Stimulated activated CD8-positive, alpha-beta memory T cell treated with anti-CD3 and anti-CD28 coated beads, Interleukin-4, amount 100 ng/mL, for 48 hours (primary cell): ENCODE measurements around the gene GFPT1.

Experiments used
- DNase-seq: peaks from one replicate; pipeline ENCODE4 v3.0.0-alpha.2; 2020

GFPT1 gene

DNA sequence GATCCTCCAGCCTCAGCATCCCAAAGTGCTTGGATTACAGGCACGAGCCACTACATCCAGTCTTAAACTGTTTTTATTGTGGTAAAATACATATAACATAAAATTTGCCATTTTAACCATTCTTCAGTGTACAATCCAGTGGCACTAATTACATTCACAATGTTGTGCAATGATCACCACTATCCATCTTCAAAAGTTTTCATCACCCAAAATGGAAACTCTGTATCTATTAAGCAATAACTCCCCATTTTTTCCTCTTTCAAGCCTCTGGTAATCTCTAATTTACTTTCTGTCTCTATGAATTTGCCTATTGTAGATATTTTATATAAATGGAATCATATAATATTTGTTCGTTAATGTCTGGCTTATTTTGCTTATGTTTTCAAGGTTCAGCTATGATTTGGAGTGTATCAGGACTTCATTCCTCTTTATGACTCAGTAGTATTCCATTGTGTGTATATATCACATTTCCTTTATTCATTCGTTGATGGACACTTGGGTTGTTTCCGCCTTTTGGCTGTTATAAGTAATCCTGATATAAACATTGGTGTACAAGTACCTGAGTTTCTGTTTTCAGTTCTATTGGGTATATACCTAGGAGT, 71.8 kb downstream of the GFPT1 start:
- DNase-seq, result no peak

DNA sequence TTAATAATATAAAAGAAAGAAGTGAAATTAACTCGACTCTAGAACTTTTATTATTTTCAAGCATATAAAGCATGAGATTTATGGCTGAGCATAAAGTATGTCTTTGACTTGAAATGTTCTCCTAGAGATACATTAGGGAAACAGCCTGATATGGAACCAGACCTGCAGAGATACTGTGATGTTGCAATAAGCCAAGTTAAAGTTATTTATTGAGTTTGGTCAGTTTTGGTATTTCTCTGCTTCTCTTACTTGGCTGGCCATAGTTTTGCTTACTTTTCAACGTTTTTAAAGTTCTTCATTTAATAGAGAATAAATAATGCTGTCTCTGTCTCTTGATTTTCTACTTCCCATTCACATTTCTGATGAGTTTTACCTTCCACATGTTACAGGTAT, 76.0 kb downstream of the GFPT1 start:
- no peak for DNase-seq

DNA sequence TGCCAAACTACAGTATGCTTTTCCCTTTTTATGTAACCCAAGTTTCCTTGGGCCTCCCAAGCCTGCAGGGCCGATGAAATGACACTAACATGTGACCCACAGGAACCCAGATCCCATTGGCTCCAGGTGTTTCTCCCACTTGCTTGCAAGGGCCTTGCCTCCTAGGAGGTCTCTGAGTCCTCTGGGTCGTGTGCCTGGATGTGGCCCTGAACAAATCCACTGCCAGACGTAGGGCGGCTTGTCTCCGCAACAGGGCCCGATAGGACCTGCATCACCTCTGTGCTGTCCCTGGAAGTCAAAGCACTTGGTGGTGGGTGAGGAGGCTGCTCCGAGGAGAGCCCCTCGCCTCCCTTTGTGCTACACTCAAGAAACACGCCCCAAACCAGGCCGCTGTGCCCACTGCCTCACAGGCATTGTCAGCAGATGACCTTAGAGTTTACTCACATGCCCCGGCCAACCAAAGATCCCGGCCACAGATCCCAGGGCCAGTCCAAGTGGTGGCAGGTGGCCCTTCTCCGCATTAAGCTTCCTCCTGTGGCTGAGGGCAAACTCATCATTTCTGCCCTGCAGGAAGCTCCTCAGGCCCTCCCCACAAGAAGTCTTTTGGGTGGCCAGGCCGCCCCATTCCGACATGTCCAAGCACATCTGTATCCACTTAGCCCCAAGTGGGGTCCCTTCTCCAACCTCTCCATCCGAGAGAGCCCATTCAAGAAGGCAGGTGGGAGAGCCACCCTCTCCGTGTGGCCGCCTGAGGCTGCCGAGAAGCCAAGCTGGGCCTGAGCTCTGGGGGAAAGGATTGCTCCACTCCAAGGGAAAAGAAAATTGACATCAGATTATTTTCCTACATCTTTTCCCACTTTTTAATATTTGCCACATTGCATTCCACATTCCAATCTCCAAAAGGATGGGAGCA, 76.7 kb downstream of the GFPT1 start:
- no peak for DNase-seq

DNA sequence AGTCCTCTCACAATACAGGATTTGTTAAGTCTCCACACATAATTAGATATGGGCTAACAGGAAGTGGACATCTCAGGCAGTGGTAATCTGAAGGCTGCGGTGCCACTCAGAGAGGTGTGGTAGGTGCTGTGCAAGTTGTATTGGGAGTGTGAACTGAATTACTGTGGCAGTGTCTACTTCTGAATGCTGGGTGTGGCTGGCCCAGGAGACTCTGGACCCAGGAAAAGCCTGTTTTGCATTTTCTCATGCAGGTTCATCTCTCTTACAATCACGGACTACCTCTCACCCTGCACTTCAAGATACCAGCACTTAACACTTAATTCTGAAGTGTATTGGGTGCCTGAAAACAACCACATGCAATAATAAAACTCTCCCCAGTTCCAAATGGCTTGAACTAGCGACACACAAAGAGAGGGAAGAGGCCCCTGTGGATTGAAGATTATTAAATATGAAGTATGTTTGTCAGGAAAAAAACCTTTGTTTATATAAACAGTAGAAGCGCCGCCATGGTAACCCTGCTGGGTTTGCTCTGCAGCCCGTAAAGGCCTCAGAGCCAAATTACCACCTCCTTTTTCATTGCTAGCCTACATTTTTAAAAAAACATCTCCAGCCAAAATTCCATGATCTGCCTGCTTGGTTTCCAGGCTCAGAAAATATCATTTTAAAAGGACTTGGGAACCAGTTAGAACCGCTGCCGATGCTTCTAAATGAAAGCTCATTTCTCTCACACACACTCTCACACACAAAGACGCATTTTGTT, 77.5 kb downstream of the GFPT1 start:
- DNase-seq, result no peak

DNA sequence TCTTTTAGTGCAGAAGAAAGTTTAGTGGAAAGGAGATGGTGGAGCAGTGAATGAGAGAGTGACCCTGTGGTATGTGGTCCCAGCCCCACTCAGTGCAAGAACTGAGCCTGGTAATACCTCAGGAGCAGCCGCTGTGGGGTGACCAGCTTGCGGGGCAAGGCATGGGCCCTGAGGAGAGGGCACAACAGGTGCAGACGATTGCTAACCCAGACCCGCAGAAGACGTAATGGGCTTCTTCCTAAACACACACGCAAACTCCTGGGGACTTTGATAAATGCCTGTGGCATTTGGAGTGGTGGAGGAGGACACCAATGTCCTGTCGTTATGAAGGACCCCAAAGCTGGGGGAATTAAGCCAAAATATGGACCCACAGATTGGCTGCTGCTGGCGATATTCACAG, 78.7 kb downstream of the GFPT1 start:
- DNase-seq, result no peak

DNA sequence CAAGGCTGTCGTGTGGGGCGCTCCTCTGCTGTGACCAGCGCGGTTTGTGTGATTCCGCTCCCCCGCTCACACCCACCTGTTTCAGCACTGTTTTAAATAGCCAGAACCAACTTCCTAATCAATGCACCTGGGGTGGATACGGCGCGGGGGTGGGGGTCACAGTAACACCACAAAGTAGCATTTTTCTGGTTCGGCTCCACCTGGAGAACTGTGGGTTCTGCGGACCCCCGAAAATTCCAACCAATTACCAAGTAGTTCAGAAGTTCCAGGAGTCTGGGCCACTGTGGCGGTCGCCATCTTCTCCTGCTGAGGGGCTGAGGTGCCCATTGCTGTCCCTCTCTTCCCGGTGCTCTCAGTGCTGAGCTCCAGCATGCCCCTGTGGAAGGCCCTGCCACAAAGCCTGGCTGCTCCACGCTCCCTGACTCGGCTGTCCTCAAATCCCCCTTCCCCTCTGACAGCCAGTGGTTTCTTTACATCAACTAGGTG, 79.4 kb downstream of the GFPT1 start:
- DNase-seq, result no peak

DNA sequence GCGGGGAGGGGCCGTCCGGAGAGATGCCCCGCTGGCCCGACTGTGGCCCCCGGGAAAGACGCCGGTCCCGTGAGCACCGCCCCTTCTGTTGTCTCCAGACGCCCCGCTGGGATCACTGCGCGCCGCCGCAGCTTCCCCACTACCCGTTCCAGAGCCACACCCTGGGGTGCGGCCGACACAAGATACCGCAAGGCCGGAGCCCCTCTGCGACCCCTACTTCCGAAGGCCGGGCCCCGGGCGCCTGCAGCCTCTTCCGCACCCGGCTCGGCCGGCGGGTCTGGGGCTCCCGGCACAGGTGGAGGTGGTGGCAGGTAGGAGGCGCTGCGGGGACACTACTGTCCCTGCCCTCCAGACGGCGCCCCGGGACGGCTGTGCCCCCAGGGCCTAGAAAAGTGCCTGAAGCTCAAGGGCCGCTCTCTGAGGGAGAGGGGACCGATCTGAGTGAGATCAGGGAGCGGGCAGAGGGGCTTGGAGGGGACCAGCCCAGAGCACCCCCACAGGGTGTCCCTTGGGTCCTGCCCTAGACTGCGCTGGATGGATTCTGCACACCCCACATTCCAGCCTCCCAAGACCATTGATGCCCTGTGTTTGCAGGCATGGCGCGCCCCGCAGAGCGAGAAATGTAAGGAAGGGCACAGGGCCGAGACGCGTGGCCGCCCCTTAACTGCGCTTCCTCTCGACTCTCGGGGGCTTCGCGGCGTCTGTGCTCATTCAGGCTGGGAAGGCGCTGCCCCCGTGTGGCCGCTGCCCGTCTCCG, 80.0 kb downstream of the GFPT1 start:
- peak; percentile 82 for DNase-seq

DNA sequence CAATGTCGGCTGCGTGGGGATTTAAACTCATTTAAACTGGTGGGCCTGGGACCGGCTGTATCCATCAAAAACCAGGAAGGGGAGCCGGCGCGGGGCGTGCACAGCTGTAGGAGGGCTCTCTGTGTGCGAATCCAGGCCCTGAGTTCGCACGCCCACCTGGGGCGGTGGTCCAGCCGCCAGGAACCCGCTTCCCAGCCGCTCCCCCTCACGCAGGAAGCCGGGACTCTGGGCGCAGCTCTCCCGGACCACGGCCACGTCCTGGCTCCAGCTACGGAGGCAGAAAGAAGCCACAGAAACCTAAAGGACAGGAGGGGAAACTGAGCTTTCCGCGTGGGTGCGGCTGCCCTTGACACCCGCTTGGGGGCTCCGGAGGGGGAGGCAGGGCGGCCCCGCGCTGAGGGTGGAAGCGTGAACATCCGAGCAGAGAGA, 80.6 kb downstream of the GFPT1 start:
- no peak for DNase-seq

DNA sequence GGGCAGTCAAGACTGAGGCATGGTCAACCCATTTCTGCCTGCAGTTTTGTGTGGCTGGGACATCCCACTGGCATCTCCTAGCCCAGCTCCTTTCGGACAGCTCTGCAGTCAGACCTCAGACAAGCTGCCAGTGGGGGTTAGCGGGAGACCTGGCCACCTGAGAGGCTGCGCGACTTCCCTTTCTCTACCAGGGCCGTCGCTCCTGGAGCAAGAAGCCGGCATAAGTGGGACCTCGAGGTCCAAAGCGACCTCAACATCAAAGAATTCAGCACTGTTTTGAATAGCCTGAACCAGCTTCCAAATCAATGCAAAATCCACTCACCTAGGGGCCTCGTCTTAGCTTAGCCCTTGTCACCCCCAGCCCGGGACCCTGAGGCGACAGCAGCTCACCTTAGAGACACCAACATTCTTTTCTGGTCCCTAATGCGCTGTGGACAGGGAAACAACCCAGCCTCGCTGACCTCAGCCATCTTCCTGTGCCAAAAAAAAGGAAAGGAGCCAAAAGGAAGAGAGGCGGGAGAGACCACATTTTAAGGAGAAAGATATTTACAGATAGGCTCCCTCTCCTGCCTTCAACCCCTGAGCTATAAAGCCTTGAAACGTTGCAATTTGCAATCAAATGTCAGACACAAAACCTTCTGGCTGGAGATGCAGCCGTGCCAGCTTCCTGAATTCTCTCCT, 81.2 kb downstream of the GFPT1 start:
- no peak for DNase-seq

DNA sequence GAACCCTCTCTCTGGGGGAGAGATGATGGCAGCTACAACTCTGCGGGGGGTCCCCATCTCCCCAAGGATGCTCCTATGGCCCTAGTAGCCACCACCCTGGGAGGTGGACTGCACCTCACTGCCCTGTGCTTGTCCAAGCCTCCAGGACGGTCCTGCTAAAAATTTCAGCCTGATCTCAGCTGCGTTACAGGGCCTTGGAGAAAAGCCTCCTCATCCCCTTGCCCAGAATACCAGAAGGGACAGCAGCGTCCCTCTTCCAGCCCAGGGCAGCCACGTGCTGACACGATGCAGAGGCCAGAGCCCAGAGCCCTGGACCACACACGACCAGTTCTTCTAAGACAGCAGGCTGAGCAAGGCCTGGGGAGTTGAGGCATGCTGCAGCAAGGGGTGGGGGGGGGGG, 81.9 kb downstream of the GFPT1 start:
- DNase-seq, result no peak

DNA sequence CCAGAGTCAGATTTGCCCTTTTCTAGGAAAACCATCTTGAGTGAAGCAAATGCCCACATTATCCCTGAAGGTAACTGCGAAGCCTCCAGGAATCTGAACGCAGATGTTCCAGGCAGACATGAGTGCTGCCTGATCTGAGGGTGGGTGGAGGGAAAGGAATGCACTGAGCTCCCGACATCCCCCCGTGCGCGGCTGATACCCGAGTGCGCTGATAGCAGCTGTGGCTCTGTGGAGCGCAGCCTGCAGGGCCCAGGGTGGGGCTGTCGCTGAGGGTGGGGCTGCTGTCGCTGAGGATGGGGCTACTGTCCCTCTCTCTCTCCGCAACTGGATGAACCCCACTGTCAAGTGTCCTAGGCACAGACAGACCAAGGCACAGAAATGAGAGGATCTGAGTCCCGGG, 82.4 kb downstream of the GFPT1 start:
- DNase-seq, result no peak

DNA sequence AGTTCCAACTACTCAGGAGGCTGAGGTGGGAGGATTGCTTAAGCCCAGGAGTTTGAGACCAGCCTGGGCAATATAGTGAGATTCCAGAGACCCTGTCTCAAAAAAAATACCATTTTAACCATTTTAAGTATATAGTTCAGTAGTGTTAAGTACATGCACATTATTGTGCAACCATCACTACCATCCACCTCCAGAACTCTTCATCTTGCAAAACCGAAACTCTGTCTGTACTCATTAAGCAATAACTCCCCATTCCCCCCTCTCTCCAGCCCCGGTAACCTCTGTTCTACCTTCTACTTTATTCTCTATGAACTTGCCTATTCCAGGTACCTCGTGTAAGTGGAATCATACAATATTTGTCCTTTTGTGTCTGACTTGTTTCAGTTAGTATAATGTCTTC, 86.4 kb downstream of the GFPT1 start:
- no peak for DNase-seq

DNA sequence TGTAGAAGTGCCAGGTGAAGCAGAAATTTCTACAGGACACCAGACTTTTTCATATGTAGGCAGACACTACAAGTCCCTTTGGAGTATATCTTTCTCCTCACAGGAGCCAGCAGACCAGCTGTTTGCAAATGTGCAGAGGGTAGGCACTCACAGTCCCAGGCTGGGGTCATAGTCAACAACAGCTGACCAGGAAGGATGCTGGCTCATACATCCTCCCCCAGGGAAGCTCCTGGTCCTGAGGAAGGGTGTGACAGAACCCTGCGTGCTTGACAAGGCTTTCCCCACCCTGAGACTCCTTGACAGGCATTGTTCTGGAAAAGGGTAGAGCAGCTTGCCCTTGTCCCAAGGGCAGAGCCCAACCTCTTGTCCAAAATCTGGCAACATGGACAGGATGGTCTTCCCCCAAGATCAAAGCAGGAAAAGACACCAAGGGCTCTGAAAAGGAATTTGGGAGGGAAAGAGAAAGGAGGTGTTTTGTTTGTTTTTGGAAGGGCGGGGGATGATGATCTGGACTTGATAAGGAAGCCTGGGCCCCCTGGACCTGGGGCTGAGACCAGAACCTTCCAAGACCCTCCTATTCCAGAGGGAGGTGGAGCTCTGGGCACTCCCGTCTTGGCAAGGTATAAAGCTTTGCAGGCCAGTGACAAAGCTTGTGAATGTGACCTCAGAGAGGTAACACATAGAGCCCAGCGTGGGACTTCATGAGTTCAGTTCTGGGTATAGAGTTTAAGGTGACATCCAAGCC, 87.1 kb downstream of the GFPT1 start:
- no peak for DNase-seq

DNA sequence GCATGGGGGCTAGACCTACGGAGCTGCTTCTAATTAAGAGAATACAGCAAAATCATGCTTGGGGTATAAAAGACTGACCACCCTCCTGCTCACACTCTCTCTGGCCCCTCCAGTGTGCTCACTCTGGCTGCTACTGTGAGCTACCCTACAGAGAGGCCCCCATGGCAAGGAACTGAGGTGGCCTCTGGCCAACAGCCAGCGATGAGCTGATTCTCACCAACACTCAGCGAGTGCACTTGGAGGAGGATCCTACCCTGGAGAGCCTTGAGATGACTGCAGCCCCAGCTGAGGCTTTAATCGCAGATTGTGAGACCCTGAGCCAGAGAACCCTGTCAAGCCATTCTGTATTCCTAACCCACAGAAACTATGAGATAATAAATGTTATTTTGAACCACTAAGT, 88.2 kb downstream of the GFPT1 start:
- no peak for DNase-seq

DNA sequence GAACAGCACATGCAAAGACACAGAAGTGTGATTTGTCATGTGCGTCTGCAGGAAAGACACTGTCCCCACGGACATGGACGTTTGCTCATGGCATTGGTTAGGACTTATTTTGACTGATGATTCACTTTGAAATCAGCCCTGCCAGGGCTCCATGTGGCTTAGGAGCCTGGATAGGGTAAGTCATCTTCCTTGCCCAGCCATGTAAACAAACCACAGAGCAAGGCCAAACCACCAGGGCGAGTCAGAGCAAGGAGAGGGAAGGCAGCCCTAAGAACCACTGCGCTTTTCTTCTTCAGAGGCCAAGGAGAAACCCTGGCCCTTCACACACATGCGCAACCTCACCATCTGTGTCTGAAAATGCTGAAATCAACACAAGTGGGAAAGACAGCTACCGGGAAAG, 88.8 kb downstream of the GFPT1 start:
- no peak for DNase-seq

DNA sequence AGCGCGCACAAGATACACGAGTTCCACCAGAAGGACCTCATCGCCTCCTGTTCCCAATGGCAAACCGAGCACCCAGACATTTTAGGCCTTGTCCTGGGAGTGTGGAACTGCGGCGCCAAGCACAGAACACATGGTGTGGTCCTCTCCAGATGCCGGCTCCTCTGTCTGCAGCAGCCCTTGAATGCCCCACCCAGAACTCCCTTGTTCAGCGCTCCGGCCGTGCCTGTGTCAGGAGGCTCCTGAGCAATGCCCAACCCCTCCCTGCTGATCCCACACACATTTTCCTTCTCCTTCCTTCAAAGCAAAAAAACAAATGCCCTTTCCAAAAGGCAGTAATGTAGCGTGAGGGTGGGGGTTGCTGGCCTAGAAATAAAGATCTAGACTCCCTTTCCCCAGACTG, 89.8 kb downstream of the GFPT1 start:
- no peak for DNase-seq

DNA sequence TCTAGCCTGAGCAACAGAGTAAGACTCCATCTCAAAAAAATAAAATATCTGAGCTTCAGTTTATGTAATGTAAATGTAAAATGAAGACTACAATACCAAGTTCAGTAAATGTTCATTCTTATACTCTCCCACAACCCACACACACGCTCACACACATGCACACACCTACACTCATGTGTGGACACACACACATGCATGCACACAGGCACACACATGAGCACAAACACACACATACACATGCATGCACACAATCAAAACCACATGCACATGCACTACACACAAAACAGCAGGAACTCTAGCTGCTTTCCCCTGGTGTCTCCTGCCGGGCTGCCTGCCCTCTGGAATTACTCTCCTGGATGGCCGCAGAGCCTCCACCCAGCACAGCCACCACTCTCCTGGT, 90.6 kb downstream of the GFPT1 start:
- no peak for DNase-seq

DNA sequence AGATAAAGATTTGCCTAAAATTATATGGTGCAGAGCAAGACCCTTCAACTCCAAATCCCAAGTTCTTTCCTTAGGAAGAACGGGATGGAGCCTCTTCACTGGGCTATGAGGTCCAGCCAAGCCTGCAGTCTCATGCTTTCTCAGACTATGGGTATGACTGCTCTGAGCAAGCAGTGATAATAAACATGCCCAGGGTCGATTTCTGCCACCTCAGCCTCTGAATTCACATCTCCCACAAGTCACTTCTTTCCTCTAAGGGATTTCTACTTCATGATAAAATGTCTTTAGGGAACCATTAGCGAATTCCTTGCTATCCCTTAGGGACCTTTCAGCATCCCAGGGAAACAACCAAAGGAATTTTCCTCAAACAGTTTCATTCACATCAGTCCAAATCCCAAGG, 94.8 kb downstream of the GFPT1 start:
- DNase-seq, result no peak

DNA sequence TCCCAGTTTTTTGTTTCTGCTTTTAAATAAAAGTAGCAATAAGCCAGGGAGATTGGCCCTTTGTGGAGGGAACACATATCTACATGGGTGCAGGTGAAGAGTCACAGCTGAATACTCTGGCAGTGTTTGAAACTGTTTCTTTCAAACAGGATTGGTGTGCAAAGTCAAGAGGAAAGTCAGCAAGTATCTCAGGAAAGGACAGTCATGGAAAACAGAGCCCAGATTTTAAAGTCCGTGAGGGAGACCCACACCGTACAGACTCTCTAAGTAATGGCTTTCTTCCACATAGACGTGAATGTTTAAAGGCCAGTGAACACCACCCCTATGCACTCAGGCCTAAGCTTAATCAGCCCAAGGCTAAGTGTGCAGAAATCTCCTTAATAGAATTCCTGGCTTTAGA, 95.3 kb downstream of the GFPT1 start:
- no peak for DNase-seq

DNA sequence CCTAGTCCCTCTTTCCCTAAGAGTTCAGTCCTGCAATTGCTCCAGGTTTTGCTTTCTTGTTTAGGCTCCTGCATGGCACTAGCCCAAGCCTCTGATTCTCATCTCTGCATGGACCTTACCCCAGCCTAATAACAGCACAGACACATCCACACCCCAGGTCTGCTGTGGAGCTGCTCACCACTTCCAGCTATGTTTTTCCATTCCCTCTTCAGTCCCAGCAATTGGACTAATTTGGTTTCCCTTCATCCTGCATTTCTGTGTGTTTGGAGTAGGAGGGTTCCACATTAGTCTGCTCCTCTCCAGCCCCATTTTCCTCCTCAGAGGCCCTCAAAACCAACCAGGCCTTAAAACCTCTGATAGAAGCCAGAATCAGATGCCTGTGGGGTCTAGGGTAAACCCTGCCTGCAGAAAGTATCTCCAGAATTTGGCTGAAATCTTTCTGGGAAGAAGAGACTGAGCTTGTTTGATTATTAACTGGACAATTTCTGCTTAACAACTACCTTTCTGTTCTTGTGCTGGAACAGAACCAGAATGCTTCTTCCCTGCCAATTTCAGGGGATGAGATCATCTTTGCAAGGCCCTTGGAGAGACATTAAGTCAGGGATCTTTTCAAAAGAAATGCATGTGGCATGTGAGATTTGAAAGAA, 95.9 kb downstream of the GFPT1 start:
- no peak for DNase-seq

DNA sequence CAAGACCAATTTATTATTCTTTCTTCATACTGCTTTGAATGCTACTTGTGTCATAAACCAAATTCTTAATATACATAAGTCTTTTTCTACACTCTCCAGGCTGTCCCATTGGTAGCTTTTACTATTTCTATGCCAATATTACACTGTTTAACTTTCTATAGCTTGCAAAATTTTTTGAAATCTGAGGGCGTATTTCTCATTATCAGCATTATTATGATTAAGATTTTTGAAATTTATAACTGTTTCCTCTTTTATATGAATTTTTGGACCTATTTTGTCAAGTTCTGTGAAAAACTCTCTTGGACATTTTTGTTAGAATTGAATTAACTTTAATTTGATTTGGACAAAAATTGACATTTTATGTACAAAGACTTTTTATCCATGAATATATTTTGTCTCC, 98.6 kb downstream of the GFPT1 start:
- DNase-seq, result no peak
